GM12872 (cell line): ENCODE measurements around the gene APOC1.

Experiments used
- TF ChIP-seq, protein P1 (sequence below): IDR thresholded peaks from 3 replicates; pipeline ENCODE4 v1.5.1; 2011; ENCODE audit warnings: low read depth, mild to moderate bottlenecking, low read length, moderate library complexity; ENCODE audit not compliant: insufficient read depth

Gene APOC1

DNA sequence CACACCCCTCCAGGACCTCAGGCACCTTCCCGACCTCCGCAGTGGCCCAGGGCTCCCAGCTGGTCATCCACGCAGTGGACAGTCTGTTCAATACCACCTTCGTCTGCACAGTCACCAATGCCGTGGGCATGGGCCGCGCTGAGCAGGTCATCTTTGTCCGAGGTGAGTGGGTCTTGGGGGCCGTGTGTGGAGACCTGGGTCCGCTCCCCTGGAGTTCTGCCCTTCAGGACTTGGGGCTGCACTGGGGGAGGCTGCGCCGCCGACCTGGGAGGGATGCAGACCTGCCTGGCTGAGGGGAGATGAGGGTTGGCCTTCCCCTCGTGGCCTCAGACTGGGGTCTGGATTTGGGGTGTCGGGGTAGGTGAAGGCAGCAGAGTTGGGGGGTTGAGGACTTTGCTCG is 40.1 kb upstream of the APOC1 start:
- TF ChIP-seq, protein P1, sequence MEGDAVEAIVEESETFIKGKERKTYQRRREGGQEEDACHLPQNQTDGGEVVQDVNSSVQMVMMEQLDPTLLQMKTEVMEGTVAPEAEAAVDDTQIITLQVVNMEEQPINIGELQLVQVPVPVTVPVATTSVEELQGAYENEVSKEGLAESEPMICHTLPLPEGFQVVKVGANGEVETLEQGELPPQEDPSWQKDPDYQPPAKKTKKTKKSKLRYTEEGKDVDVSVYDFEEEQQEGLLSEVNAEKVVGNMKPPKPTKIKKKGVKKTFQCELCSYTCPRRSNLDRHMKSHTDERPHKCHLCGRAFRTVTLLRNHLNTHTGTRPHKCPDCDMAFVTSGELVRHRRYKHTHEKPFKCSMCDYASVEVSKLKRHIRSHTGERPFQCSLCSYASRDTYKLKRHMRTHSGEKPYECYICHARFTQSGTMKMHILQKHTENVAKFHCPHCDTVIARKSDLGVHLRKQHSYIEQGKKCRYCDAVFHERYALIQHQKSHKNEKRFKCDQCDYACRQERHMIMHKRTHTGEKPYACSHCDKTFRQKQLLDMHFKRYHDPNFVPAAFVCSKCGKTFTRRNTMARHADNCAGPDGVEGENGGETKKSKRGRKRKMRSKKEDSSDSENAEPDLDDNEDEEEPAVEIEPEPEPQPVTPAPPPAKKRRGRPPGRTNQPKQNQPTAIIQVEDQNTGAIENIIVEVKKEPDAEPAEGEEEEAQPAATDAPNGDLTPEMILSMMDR, result no peak

DNA sequence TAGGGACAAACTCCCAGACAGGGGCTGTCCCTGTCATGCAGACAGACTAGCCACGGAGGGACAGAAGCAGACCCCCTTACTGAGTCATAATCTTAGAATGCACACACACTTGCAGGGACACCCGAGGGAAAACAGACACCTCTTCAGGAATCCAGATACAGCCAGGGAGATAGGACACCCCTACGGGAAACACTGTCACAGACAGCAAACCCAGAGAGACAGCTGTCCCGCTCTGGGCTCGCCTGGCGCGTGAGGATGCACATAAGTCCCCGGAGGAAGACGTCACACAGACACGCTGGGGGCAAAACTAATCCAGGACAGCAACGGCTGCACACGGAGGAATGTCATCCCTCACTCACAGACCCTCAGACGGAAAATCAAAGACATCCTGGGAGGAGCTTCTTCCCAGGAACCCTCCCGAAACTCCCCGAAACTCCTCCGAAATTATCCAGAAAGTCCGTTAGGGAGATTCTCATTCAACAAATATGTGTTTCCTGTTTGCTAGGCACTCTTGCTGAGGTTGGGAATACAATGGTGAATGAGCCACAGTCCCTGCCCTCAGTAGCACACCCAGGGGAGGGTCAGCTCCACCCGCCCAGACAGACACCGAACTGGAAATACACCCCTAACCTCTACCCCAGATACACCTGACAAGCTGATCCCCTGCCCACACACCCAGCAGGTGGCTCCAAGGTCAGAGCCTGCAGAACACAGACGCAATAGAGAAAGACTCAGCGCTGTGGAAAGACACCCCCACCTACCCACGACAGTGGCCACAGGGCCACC is 38.5 kb upstream of the APOC1 start:
- TF ChIP-seq, protein P1, result no peak

DNA sequence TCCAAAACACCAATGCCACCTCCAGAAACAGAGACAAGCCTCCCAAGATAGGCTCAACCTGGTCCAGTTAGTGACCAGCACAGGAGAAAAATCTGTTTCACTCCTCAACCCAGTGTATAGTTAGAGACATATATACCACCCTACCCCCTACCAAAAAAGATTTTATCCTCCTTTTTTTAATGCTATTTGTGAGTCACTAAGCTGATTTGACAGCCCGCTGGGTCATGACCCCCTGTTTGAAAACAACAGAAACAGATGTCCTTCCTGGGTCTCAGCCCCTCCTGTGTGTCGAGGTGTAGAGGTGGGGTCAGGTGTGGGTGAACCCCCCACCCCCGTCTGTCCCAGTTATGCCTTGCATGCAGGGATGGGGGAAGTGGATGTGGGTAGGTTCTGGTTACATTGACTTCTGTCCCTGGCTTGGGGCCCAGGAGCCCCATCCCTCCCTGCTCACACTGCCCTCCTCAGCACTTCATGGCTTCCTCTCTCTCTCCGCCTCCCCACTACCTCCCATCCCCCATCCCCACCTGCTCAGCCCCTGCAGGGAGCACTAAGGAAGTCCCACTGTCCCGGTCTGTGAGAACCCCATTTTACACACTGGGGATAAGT is 37.4 kb upstream of the APOC1 start:
- TF ChIP-seq, protein P1, result no peak

DNA sequence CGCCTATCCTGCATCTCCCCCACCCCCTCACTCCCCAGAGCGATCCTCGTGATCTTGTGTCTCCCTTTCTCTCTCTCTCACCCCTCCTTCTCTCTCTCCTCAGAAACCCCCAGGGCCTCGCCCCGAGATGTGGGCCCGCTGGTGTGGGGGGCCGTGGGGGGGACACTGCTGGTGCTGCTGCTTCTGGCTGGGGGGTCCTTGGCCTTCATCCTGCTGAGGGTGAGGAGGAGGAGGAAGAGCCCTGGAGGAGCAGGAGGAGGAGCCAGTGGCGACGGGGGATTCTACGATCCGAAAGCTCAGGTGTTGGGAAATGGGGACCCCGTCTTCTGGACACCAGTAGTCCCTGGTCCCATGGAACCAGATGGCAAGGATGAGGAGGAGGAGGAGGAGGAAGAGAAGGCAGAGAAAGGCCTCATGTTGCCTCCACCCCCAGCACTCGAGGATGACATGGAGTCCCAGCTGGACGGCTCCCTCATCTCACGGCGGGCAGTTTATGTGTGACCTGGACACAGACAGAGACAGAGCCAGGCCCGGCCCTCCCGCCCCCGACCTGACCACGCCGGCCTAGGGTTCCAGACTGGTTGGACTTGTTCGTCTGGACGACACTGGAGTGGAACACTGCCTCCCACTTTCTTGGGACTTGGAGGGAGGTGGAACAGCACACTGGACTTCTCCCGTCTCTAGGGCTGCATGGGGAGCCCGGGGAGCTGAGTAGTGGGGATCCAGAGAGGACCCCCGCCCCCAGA is 36.1 kb upstream of the APOC1 start:
- TF ChIP-seq, protein P1, result no peak

DNA sequence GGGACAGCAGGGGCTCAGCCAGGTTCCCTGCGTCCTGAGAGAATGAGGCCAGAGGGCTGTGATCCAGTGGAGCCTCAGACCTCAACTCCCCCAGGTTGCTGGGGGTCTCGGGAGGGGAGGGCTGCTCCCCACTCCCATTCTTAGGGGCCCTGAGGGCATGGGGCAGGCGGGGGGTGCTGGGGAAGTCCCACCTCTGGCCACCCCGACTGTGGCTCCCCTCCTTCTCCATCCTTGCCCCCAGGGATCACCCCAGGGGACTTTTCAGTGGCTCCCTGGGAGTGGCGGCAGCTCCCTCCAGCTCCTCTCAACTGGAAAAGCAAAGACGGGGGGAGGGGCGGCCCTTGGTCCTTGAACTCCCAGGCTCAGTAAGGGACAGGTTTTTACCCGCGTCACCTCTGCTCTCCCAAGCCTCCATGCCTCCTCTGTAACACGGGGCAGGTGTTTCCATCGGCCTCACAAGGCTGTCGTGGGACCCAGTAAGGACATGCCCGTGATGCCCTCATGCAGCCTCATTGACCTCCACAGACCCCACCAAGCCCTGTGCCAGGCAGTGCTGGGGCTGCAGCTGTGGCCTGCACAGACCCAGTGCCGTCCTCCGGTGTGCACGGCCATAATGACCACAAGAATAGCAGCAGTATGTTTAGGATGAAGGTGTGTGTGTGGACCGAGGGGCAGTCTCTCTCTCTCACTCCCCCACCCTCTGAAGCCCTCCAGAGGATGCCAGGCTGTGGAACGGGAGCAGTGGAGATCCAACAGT is 34.9 kb upstream of the APOC1 start:
- TF ChIP-seq, protein P1, result no peak

DNA sequence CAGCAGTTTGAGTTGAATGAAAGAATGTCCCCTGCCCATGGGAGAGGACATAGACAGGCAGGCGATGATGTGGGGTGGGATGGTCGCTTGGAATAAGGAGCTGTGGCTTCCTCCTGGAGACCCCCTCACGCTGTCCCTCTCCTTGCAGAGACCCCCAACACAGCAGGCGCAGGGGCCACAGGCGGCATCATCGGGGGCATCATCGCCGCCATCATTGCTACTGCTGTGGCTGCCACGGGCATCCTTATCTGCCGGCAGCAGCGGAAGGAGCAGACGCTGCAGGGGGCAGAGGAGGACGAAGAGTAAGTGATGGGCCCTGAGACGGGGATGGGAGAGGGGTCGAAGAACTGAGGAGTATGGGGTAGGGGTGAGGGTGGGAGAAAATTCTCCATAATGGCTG is 32.3 kb upstream of the APOC1 start:
- TF ChIP-seq, protein P1, result no peak

DNA sequence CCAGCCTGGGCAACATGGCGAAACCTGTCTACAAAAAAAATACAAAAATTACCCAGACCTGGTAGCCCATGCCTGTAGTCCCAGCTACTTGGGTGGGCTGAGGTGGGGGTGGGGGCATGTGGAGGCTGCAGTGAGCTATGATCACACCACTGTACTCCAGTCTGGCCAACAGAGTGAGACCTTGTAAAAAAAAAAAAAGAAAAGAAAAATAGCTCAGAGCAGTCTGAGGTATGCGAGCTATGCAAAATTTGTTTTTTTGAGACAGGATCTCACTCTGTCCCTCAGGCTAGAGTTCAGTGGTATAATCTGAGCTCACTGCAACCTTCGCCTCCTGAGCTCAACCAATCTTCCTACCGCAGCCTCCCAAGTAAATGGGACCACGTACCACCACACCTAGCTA is 30.5 kb upstream of the APOC1 start:
- TF ChIP-seq, protein P1, result no peak
